MM.1S (cell line): ENCODE results near the gene CCDC63.

Source experiments
- DNase-seq: peaks from one replicate; pipeline ENCODE4 v3.0.0-alpha.2; 2015
- H2AFZ ChIP-seq: fragments of 300-600 bp; sonication (generic); 2 replicates; pipeline ENCODE4 v1.6.0; 2016; ENCODE audit warnings: antibody characterized with exemption, low read length
- H3F3A ChIP-seq: fragments of 300-600 bp; sonication (generic); 2 replicates; pipeline ENCODE4 v1.6.1; 2016; ENCODE audit warnings: mild to moderate bottlenecking, antibody characterized with exemption, low read length, moderate library complexity, mixed read lengths; ENCODE audit not compliant: insufficient read depth
- H3K27ac ChIP-seq: fragments of 300-600 bp; sonication (generic); 2 replicates; pipeline ENCODE4 v1.5.1; 2016; ENCODE audit warnings: mild to moderate bottlenecking, low read length
- H3K27me3 ChIP-seq: fragments of 300-600 bp; sonication (generic); replicated peaks from 2 replicates; pipeline ENCODE4 v1.6.0; 2016; ENCODE audit warnings: low read length; ENCODE audit not compliant: insufficient read depth
- H3K36me3 ChIP-seq: fragments of 300-600 bp; sonication (generic); replicated peaks from 2 replicates; pipeline ENCODE4 v1.6.1; 2016; ENCODE audit warnings: mild to moderate bottlenecking, low read length, mixed read lengths; ENCODE audit not compliant: insufficient read depth
- H3K4me1 ChIP-seq: fragments of 300-600 bp; sonication (generic); 2 replicates; pipeline ENCODE4 v1.6.1; 2016; ENCODE audit warnings: low read length, mixed read lengths
- H3K4me2 ChIP-seq: fragments of 300-600 bp; sonication (generic); 2 replicates; pipeline ENCODE4 v1.6.0; 2016; ENCODE audit warnings: low read depth, low read length
- H3K4me3 ChIP-seq: fragments of 300-600 bp; sonication (generic); 2 replicates; pipeline ENCODE4 v1.5.1; 2016; ENCODE audit warnings: low read length, mixed read lengths
- H3K79me2 ChIP-seq: fragments of 300-600 bp; sonication (generic); 2 replicates; pipeline ENCODE4 v1.6.1; 2016; ENCODE audit warnings: mixed run types, low read length, mixed read lengths
- H3K9ac ChIP-seq: fragments of 300-600 bp; sonication (generic); 2 replicates; pipeline ENCODE4 v1.6.1; 2016; ENCODE audit warnings: low read length, mixed read lengths
- H3K9me2 ChIP-seq: fragments of 300-600 bp; sonication (generic); replicated peaks from 2 replicates; pipeline ENCODE4 v1.6.1; 2016; ENCODE audit warnings: mild to moderate bottlenecking, low read length, mixed read lengths; ENCODE audit not compliant: insufficient read depth
- H3K9me3 ChIP-seq: fragments of 300-600 bp; sonication (generic); replicated peaks from 2 replicates; pipeline ENCODE4 v1.6.1; 2016; ENCODE audit warnings: mild to moderate bottlenecking, low read length, mixed read lengths; ENCODE audit not compliant: insufficient read depth
- H4K20me1 ChIP-seq: fragments of 300-600 bp; sonication (generic); 2 replicates; pipeline ENCODE4 v1.6.1; 2016; ENCODE audit warnings: mild to moderate bottlenecking, low read length, moderate library complexity, mixed read lengths; ENCODE audit not compliant: insufficient read depth
- EZH2 ChIP-seq: fragments of 300-600 bp; sonication (generic); optimal IDR thresholded peaks from 2 replicates; pipeline ENCODE3; 2017; ENCODE audit warnings: low read depth, mild to moderate bottlenecking, antibody characterized with exemption, low read length, mixed read lengths
- EZH2phosphoT487 ChIP-seq: fragments of 300-600 bp; sonication (generic); IDR thresholded peaks from 2 replicates; pipeline ENCODE4 v1.6.1; 2018; ENCODE audit warnings: antibody characterized with exemption, low read length
- TF ChIP-seq, protein P1 (sequence below): fragments of 300-600 bp; sonication (generic); IDR thresholded peaks from 2 replicates; pipeline ENCODE4 v1.5.1; 2016; ENCODE audit warnings: antibody characterized with exemption, low read length, mixed read lengths

The CCDC63 gene

DNA sequence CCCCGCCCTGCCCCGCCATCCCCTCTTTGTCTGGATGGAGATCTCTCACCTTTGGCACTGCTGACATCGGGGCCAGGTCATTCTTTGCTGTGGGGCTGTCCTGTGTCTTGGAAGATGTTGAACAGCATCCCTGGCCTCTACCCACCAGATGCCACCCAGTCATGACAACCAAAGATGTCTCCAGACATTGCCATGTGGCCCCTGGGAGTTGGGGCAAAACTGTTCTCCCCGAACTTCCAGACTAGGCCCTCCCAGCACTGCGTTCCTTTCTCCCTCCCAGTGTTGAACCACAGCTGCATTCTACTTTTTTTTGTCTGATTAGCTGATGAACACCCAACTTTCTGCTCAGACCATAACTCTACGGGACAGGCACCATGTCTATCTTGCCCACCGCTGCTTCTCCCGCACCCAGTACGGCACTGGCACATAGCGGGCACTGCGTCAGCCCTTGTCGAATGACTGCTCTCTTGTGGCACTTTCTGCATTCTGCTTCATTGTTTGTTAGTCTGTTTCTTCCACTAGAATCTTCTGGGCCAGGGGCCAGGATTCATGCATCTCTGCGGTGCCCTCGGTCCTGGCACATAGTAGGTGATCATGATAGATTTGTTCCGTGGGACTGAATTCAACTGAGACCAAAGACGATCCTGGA is 86.7 kb downstream of the CCDC63 start:
- no peaks in the 10 kb centered on the region for H3K36me3 ChIP-seq
- no peak overlapping the region for H2AFZ ChIP-seq
- no peaks in the 10 kb centered on the region for H3K27me3 ChIP-seq
- no peak for DNase-seq
- H3K4me2 ChIP-seq = no peak overlapping the region
- no peaks in the 10 kb centered on the region for H3F3A ChIP-seq
- H4K20me1 ChIP-seq = no peaks in the 10 kb centered on the region
- H3K79me2 ChIP-seq = no peaks in the 10 kb centered on the region
- no peaks in the 10 kb centered on the region for H3K9me3 ChIP-seq
- no peak overlapping the region for H3K27ac ChIP-seq
- H3K4me3 ChIP-seq = no peak overlapping the region
- TF ChIP-seq EZH2phosphoT487 = no peak
- TF ChIP-seq, protein P1, sequence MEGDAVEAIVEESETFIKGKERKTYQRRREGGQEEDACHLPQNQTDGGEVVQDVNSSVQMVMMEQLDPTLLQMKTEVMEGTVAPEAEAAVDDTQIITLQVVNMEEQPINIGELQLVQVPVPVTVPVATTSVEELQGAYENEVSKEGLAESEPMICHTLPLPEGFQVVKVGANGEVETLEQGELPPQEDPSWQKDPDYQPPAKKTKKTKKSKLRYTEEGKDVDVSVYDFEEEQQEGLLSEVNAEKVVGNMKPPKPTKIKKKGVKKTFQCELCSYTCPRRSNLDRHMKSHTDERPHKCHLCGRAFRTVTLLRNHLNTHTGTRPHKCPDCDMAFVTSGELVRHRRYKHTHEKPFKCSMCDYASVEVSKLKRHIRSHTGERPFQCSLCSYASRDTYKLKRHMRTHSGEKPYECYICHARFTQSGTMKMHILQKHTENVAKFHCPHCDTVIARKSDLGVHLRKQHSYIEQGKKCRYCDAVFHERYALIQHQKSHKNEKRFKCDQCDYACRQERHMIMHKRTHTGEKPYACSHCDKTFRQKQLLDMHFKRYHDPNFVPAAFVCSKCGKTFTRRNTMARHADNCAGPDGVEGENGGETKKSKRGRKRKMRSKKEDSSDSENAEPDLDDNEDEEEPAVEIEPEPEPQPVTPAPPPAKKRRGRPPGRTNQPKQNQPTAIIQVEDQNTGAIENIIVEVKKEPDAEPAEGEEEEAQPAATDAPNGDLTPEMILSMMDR = no peak
- no peak for TF ChIP-seq EZH2
- no peaks in the 10 kb centered on the region for H3K4me1 ChIP-seq
- H3K9me2 ChIP-seq = no peaks in the 10 kb centered on the region
- no peak overlapping the region for H3K9ac ChIP-seq

DNA sequence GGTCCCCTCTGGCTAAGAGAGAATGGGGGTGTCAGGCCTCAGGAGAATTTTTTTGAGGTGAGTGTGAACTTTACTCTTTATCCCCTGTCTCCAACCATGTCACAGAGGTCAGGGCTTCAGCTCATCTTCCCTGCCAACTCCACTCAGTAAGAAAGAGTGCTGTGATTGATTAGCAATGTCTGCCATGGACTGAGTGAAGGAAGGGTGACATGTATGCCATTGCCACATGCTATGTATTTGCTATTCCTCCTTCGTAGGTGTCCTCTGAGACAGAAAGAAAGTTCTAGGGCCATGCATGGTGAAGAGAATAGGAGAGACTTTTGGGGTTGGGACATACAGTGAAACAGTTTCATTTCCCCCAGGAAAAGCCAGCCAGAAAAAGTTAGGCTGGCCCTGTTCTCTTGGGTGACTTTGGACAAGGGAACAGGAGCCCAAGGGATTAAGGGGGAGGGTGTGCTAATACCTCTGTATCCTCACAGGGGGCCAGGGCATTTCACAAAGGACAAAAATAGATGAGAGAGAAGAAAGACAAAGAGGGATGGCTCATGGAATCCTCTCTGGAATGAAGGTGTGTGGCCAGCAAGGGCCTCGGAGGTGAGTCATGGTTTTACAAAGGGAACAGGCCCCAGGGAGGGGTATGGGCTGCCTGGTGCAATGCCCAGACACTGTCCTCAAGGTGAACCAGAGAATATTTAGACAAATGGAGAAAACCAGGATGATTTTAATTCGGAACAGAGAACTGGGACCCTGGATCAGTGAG is 87.5 kb downstream of the CCDC63 start:
- no peaks in the 10 kb centered on the region for H3F3A ChIP-seq
- H3K4me3 ChIP-seq = no peak overlapping the region
- no peaks in the 10 kb centered on the region for H3K9me2 ChIP-seq
- H3K36me3 ChIP-seq = no peaks in the 10 kb centered on the region
- TF ChIP-seq, protein P1 = no peak
- TF ChIP-seq EZH2phosphoT487 = no peak
- H3K27me3 ChIP-seq = no peaks in the 10 kb centered on the region
- no peak overlapping the region for H2AFZ ChIP-seq
- H3K79me2 ChIP-seq = no peaks in the 10 kb centered on the region
- no peaks in the 10 kb centered on the region for H3K4me1 ChIP-seq
- no peak overlapping the region for H3K4me2 ChIP-seq
- H3K27ac ChIP-seq = no peak overlapping the region
- no peak overlapping the region for H3K9ac ChIP-seq
- no peak for DNase-seq
- no peaks in the 10 kb centered on the region for H4K20me1 ChIP-seq
- H3K9me3 ChIP-seq = no peaks in the 10 kb centered on the region

- H3K27me3 ChIP-seq = no peaks in the 10 kb centered on the region
- H3K4me3 ChIP-seq = no peak overlapping the region
- H3F3A ChIP-seq = no peaks in the 10 kb centered on the region
- H3K4me1 ChIP-seq = no peaks in the 10 kb centered on the region
- no peaks in the 10 kb centered on the region for H3K9me2 ChIP-seq
- no peaks in the 10 kb centered on the region for H4K20me1 ChIP-seq
- H3K9ac ChIP-seq = no peak overlapping the region
- H3K9me3 ChIP-seq = no peaks in the 10 kb centered on the region
- no peak overlapping the region for H3K4me2 ChIP-seq
- H3K79me2 ChIP-seq = no peaks in the 10 kb centered on the region
- no peak for DNase-seq
- no peaks in the 10 kb centered on the region for H3K36me3 ChIP-seq
- no peak overlapping the region for H3K27ac ChIP-seq
- H2AFZ ChIP-seq = no peak overlapping the region
- TF ChIP-seq EZH2 (no peak), EZH2phosphoT487 (no peak)
- TF ChIP-seq, protein P1 = no peak
Observed at GRCh38 chr12:110935588-110935987, 88.8 kb downstream of the CCDC63 start.
